Measurements from ENCODE around the gene TFF3. TPM values are rescaled to one million over a fixed set of nuclear protein-coding genes. Genes with fewer than 3 reads are reported as not detected.

The TFF3 gene
- total and polyA plus RNA-seq, 2 experiments from 2014 or later, result not detected

GRCh38 chr21:42287193-42288083, 27.8 kb downstream of the TFF3 start:
- Histone ChIP-seq H3K4me3 (no peak overlapping the region), H3K9me3 (ENCODE audit: low read depth) (no peaks in the 10 kb centered on the region), H3K9ac (no peak overlapping the region), H3K27me3 (replicated peaks; ENCODE audit: insufficient read depth) (no peaks in the 10 kb centered on the region; the same call in 1 of the 2 replicates), H4K20me1 (ENCODE audit: insufficient read depth) (no peaks in the 10 kb centered on the region), H3K27ac (no peak overlapping the region), H3K4me1 (ENCODE audit: insufficient read depth) (no peaks in the 10 kb centered on the region), H3K79me2 (ENCODE audit: insufficient read depth) (no peaks in the 10 kb centered on the region), H3F3A (ENCODE audit: insufficient read depth) (no peaks in the 10 kb centered on the region), H2AFZ (no peak overlapping the region), H3K36me3 (ENCODE audit: low read depth) (no peaks in the 10 kb centered on the region), H3K4me2 (ENCODE audit: unreplicated experiment) (no peak overlapping the region), H3K9me2 (ENCODE audit: insufficient read depth) (no peaks in the 10 kb centered on the region)
- in situ Hi-C loops (cut with MboI), result no loop called here
- TF ChIP-seq EZH2 (IDR thresholded peaks at IDR 0.05; ENCODE audit: insufficient read depth, poor library complexity, severe bottlenecking) (no peak), EZH2phosphoT487 (IDR thresholded peaks at IDR 0.05; ENCODE audit: insufficient read depth, low read depth) (no peak)
- WGBS, 2 experiments (ENCODE audit: low coverage in 1 of 2, low lambda C conversion rate in 2 of 2, missing lambda C conversion rate in 2 of 2), result 70 to 73% methylated on average over 36 of the region's 36 CpGs
- no peak for DNase-seq

- in situ Hi-C loops (cut with MboI), result no loop called here
These were observed 28.8 kb downstream of the TFF3 start for GRCh38 chr21:42286416-42286815.

GRCh38 chr21:42285569-42286245, 29.5 kb downstream of the TFF3 start:
- Histone ChIP-seq H3K9me2 (ENCODE audit: insufficient read depth) (no peaks in the 10 kb centered on the region), H3K27ac (no peak overlapping the region), H3K27me3 (replicated peaks; ENCODE audit: insufficient read depth) (no peaks in the 10 kb centered on the region; the same call in 1 of the 2 replicates), H3K4me1 (ENCODE audit: insufficient read depth) (no peaks in the 10 kb centered on the region), H3K4me2 (ENCODE audit: unreplicated experiment) (no peak overlapping the region), H3K4me3 (no peak overlapping the region), H3F3A (ENCODE audit: insufficient read depth) (no peaks in the 10 kb centered on the region), H3K9me3 (ENCODE audit: low read depth) (no peaks in the 10 kb centered on the region), H3K36me3 (ENCODE audit: low read depth) (no peaks in the 10 kb centered on the region), H2AFZ (no peak overlapping the region), H3K9ac (no peak overlapping the region), H3K79me2 (ENCODE audit: insufficient read depth) (no peaks in the 10 kb centered on the region), H4K20me1 (ENCODE audit: insufficient read depth) (no peaks in the 10 kb centered on the region)
- in situ Hi-C loops (cut with MboI), result no loop called here
- no peak for DNase-seq
- WGBS, 2 experiments (ENCODE audit: low coverage in 1 of 2, low lambda C conversion rate in 2 of 2, missing lambda C conversion rate in 2 of 2), result 52 to 53% methylated on average over 13 of the region's 13 CpGs
- TF ChIP-seq EZH2phosphoT487 (IDR thresholded peaks at IDR 0.05; ENCODE audit: insufficient read depth, low read depth) (no peak), EZH2 (IDR thresholded peaks at IDR 0.05; ENCODE audit: insufficient read depth, poor library complexity, severe bottlenecking) (no peak)

More at GRCh38 chr21:42286416-42286815, 28.8 kb downstream of the TFF3 start:
- Histone ChIP-seq H3K9me3 (ENCODE audit: low read depth) (no peaks in the 10 kb centered on the region), H3K36me3 (ENCODE audit: low read depth) (no peaks in the 10 kb centered on the region), H3K9ac (no peak overlapping the region), H3F3A (ENCODE audit: insufficient read depth) (no peaks in the 10 kb centered on the region), H3K4me2 (ENCODE audit: unreplicated experiment) (no peak overlapping the region), H3K79me2 (ENCODE audit: insufficient read depth) (no peaks in the 10 kb centered on the region), H3K27ac (no peak overlapping the region), H3K4me1 (ENCODE audit: insufficient read depth) (no peaks in the 10 kb centered on the region), H3K9me2 (ENCODE audit: insufficient read depth) (no peaks in the 10 kb centered on the region), H4K20me1 (ENCODE audit: insufficient read depth) (no peaks in the 10 kb centered on the region), H3K4me3 (no peak overlapping the region), H2AFZ (no peak overlapping the region), H3K27me3 (replicated peaks; ENCODE audit: insufficient read depth) (no peaks in the 10 kb centered on the region; the same call in 1 of the 2 replicates)
- no peak for DNase-seq
- TF ChIP-seq EZH2 (IDR thresholded peaks at IDR 0.05; ENCODE audit: insufficient read depth, poor library complexity, severe bottlenecking) (no peak), EZH2phosphoT487 (IDR thresholded peaks at IDR 0.05; ENCODE audit: insufficient read depth, low read depth) (no peak)
- WGBS, 2 experiments (ENCODE audit: low coverage in 1 of 2, low lambda C conversion rate in 2 of 2, missing lambda C conversion rate in 2 of 2), result 38 to 39% methylated on average over 12 of the region's 12 CpGs

GRCh38 chr21:42282715-42283114, 32.5 kb downstream of the TFF3 start:
- H3K4me1 ChIP-seq (ENCODE audit: insufficient read depth), result no peaks in the 10 kb centered on the region
- H3K27me3 ChIP-seq (replicated peaks; ENCODE audit: insufficient read depth), result no peaks in the 10 kb centered on the region
- WGBS, 2 experiments (ENCODE audit: low coverage in 1 of 2, low lambda C conversion rate in 2 of 2, missing lambda C conversion rate in 2 of 2), result 58 to 60% methylated on average over 12 of the region's 12 CpGs
- H2AFZ ChIP-seq, result no peak overlapping the region
- no peaks in the 10 kb centered on the region for H3K9me3 ChIP-seq (ENCODE audit: low read depth)
- no peak overlapping the region for H3K9ac ChIP-seq
- no peak overlapping the region for H3K4me3 ChIP-seq
- in situ Hi-C loops (cut with MboI), result no loop called here
- no peak for DNase-seq
- no peaks in the 10 kb centered on the region for H4K20me1 ChIP-seq (ENCODE audit: insufficient read depth)
- H3K36me3 ChIP-seq (ENCODE audit: low read depth), result no peaks in the 10 kb centered on the region
- no peak overlapping the region for H3K27ac ChIP-seq
- H3F3A ChIP-seq (ENCODE audit: insufficient read depth), result no peaks in the 10 kb centered on the region
- no peaks in the 10 kb centered on the region for H3K79me2 ChIP-seq (ENCODE audit: insufficient read depth)
- H3K4me2 ChIP-seq (ENCODE audit: unreplicated experiment), result no peak overlapping the region
- TF ChIP-seq EZH2 (IDR thresholded peaks at IDR 0.05; ENCODE audit: insufficient read depth, poor library complexity, severe bottlenecking), result no peak
- no peak for TF ChIP-seq EZH2phosphoT487 (IDR thresholded peaks at IDR 0.05; ENCODE audit: insufficient read depth, low read depth)
- H3K9me2 ChIP-seq (ENCODE audit: insufficient read depth), result no peaks in the 10 kb centered on the region
